Mucosa of descending colon (tissue), 3 donors: Measurements from ENCODE around the gene APC2. TPM values are rescaled to one million over a fixed set of nuclear protein-coding genes. Genes with fewer than 3 reads are reported as not detected.
A peak's percentile ranks its signal among the peaks of the same experiment; 100 is the strongest.

Source experiments
- ATAC-seq: fragments of 200-7000 bp; cut with Tn5 transposase; one replicate; pipeline ENCODE4 v1.9.1; 2020; ENCODE audit warnings: mild to moderate bottlenecking, moderate library complexity
- DNase-seq, 3 donors: peaks; one replicate each; pipeline ENCODE4 v3.0.0-alpha.2; 2020
- H3K36me3 ChIP-seq: fragments of 200-600 bp; one replicate; pipeline ENCODE4 v1.8.0; 2021; ENCODE audit warnings: low read depth, mild to moderate bottlenecking
- H3K4me1 ChIP-seq: fragments of 200-600 bp; one replicate; pipeline ENCODE4 v1.8.0; 2021; ENCODE audit warnings: low read depth, mild to moderate bottlenecking
- H3K4me3 ChIP-seq: fragments of 200-600 bp; one replicate; pipeline ENCODE4 v1.8.0; 2021; ENCODE audit warnings: mild to moderate bottlenecking
- H3K9me3 ChIP-seq: fragments of 200-600 bp; one replicate; pipeline ENCODE4 v1.8.0; 2021; ENCODE audit warnings: mild to moderate bottlenecking
- intact Hi-C, 2 donors: fragments of 100-400 bp; cut with DNase I in 1 of 2; cut with micrococcal nuclease in 1 of 2; formaldehyde crosslinking; loops; one replicate each; pipeline versions ENCODE4 v1.11.0 to v1.11.1; 2022; cut with DNase I, micrococcal nuclease
- total RNA-seq, 3 donors: library from RNA; stranded (reverse); fragmentation: NEBNext Ultra II Directional in 2 of 3; extraction: Animal tissue kit (Norgen Biotek cat#: 25700) in 2 of 3; gene quantifications; one replicate each; pipeline versions ENCODE4 v1.2.1 to v1.2.4, GENCODE V29; 2021 to 2023
- TF ChIP-seq, protein P1 (sequence below): fragments of 200-600 bp; IDR thresholded peaks from one replicate; pipeline ENCODE4 v1.8.0; 2022; ENCODE audit warnings: antibody characterized with exemption, mild to moderate bottlenecking
- donor health status: DM: no; HTN: no; CAD: no; lungs with moderate emphysema.
- donor health status: DM: no; HTN: no; CAD: no.
- donor health status: DM: no; HTN: yes; CAD: no.

The APC2 gene
- total RNA-seq, 3 donors from 2014 or later = 0.23 to 5.9 (median 0.24) TPM

DNA sequence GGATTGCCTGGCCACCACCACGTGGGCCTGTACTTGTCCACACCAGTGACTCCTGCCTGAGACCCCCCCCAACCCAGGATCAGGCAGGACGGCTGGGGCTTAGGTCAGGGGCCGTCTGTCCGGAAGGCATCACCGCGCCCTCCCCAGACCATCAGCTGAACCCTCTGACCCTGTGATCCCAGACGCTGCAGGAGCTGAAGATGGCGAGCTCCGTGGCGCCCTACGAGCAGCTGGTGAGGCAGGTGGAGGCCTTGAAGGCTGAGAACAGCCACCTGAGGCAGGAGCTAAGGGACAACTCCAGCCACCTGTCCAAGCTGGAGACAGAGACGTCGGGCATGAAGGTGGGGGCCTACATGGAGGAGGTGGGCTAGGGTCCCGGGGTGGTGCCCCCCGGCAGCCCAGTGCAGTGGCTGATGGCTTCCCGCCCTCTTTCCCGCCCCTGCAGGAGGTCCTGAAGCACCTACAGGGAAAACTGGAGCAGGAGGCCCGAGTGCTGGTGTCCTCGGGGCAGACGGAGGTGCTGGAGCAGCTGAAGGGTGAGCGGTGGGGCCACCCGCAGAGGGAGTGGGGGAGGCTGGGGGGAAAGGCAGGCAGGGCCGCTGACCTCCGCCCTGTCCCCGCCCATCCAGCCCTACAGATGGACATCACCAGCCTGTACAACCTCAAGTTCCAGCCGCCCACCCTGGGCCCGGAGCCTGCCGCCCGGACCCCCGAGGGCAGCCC lies 3.0 kb downstream of the APC2 start:
- intact Hi-C loops = no loop called here
- DNase-seq (no peak), ATAC-seq (no peak)
- Histone ChIP-seq H3K4me1 (peaks cover 21% of the 10 kb centered on the region), H3K4me3 (no peak overlapping the region), H3K36me3 (no peaks in the 10 kb centered on the region), H3K9me3 (no peaks in the 10 kb centered on the region)
- TF ChIP-seq, protein P1, sequence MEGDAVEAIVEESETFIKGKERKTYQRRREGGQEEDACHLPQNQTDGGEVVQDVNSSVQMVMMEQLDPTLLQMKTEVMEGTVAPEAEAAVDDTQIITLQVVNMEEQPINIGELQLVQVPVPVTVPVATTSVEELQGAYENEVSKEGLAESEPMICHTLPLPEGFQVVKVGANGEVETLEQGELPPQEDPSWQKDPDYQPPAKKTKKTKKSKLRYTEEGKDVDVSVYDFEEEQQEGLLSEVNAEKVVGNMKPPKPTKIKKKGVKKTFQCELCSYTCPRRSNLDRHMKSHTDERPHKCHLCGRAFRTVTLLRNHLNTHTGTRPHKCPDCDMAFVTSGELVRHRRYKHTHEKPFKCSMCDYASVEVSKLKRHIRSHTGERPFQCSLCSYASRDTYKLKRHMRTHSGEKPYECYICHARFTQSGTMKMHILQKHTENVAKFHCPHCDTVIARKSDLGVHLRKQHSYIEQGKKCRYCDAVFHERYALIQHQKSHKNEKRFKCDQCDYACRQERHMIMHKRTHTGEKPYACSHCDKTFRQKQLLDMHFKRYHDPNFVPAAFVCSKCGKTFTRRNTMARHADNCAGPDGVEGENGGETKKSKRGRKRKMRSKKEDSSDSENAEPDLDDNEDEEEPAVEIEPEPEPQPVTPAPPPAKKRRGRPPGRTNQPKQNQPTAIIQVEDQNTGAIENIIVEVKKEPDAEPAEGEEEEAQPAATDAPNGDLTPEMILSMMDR = no peak

DNA sequence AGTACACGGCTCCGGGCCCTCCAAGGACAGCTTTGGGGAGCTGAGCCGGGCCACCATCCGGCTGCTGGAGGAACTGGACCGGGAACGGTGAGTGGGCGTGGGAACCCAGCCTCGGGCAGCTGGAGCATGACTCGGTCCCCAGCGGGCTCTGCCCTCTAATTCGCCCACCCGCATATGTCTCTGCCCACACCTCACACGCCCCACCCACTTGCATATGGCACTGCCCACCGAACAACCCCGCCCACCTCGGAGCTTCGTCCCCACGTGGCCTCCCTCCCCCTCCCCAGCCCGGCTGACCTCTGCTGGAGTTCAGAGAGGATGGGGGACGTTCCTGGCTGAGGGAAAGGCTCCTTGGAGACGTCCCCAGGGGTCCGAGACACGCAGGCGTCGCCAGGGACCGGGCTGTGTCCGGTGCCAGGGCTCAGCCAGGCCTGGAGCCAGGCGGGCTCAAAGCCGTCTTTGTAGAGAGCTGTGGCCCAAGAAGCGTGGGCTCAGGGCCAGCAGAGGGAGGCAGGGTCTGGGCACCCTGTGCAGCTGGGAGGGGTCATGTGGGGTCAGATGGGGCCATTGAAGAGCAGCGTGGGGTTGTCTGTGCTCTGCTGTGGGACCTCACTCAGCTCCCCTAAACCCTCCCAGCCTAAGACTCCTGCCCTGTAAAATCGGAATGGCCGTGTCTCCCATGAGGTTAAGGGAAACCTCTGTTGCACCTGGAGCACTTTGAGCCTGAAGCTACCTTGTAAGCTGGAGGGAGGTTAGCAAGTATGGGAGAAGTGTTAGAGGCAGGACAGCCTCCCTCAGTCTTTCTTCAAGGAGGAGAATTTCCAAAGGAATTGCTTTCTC lies 3.8 kb downstream of the APC2 start:
- ATAC-seq (no peak), DNase-seq (no peak)
- peaks cover 21% of the 10 kb centered on the region for H3K4me1 ChIP-seq
- no peaks in the 10 kb centered on the region for H3K9me3 ChIP-seq
- intact Hi-C loops = no loop called here
- no peaks in the 10 kb centered on the region for H3K36me3 ChIP-seq
- no peak overlapping the region for H3K4me3 ChIP-seq
- TF ChIP-seq, protein P1 = no peak

DNA sequence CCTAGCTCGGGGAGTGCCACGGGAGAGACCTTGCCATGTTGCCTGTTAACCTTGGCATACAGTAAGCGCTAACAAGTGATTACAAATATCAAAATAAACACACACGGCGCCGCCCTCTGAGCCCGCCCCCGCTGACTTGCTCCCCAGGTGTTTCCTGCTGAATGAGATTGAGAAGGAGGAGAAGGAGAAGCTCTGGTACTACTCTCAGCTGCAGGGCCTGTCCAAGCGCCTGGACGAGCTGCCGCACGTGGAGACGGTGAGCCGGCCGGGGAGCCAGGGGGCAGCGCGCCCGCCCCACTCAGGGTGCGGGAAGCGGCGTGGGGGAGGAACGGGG lies 5.0 kb downstream of the APC2 start:
- no peaks in the 10 kb centered on the region for H3K9me3 ChIP-seq
- ATAC-seq (peak; percentile 12), DNase-seq (peak in 1 of 3 donors; percentile 41)
- TF ChIP-seq, protein P1 = no peak
- peaks cover 21% of the 10 kb centered on the region for H3K4me1 ChIP-seq
- no peaks in the 10 kb centered on the region for H3K36me3 ChIP-seq
- no peak overlapping the region for H3K4me3 ChIP-seq
- intact Hi-C loops = no loop called here

DNA sequence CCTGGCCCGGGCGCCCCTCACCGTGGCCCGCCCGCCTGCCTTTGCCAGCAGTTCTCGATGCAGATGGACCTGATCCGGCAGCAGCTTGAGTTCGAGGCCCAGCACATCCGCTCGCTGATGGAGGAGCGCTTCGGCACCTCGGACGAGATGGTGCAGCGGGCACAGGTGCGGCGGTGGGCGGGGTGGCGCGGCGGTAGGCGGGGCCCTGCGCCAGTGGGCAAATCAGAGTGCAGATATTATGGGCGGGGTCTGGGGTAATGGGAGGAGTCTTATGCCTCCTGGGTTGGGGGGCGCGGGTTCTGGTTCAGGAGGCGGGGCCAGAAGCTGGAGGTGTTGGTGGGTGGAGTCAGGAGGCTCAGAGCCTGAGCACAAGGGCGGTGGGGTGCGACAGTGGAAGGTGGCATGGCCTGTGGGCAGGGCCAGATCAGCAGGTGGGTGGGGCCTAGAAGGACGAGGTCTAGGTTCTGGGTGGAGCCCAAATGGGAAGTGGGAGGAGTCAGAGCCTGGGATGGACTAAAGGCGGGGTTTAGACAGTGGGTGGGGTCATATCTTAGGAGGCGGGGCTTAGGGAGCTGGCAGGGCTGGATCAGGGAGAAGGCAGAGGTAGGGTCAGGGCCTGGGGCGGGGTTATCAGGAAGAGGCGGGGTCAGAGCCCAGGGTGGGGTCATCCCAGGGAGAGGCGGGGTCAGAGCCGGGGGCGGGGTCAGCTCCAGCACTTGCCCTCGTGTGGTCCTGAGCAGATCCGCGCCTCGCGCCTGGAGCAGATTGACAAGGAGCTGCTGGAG lies 5.6 kb downstream of the APC2 start:
- TF ChIP-seq, protein P1 = no peak
- H3K4me3 ChIP-seq = no peak overlapping the region
- H3K36me3 ChIP-seq = no peaks in the 10 kb centered on the region
- H3K4me1 ChIP-seq = peaks cover 21% of the 10 kb centered on the region
- ATAC-seq (peak; percentile 89), DNase-seq (peak; percentile 85 to 89 (median 87))
- no peaks in the 10 kb centered on the region for H3K9me3 ChIP-seq
- intact Hi-C loops = no loop called here

DNA sequence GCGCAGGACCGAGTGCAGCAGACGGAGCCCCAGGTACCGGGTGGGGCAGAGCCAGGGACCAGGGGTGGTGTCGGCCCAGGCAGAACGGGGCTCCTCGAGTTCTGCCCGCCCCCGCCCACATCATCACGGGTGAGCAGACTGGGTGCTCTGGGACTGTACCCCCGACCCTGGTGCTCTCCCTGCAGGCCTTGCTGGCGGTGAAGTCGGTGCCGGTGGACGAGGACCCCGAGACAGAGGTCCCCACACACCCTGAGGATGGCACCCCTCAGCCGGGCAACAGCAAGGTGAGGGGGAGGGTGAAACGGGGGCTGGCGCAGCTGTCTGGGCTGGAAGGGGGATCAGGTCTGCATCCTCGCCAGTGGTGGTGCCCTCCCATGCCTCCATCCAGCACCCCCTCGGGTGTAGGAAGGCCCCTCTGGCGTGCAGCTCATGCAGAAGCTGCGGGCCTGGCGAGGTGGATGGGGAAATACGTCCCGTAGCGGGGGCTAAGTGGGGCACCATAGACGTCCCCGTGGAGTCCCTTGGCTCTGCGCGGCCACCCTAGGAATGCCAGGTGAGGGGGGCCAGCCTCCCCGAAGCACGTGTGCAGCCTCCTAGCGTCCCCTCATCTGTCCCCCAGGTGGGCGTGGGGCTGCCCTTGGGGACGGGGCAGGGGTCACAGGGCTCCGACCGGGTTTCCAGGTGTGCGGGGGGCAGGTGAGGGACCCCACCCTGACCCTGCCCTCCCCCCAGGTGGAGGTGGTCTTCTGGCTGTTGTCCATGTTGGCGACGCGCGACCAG lies 6.4 kb downstream of the APC2 start:
- Histone ChIP-seq H3K4me1 (peaks cover 21% of the 10 kb centered on the region), H3K36me3 (no peaks in the 10 kb centered on the region), H3K9me3 (no peaks in the 10 kb centered on the region), H3K4me3 (no peak overlapping the region)
- intact Hi-C loops = no loop called here
- ATAC-seq = no peak
- no peak for DNase-seq
- TF ChIP-seq, protein P1 = no peak
